RKO (cell line): ENCODE measurements around the gene CORO2A.

Experiments
- DNase-seq: peaks from one replicate; pipeline ENCODE4 v3.0.0-alpha.2; 2016; ENCODE audit warnings: low spot score

CORO2A gene

GRCh38 chr9:98192503-98193335 lies at the start of gene CORO2A:
TSS of gene CORO2A (minus strand) at chr9:98192637. CDS start at chr9:98157660, 34,977 bp downstream.
- DNase-seq: peak; percentile 86

GRCh38 chr9:98241357-98242300 lies 49.2 kb upstream of the CORO2A start:
- DNase-seq: no peak

GRCh38 chr9:98240475-98240874 lies 48.0 kb upstream of the CORO2A start:
- no peak for DNase-seq

GRCh38 chr9:98236901-98237487 lies 44.6 kb upstream of the CORO2A start:
- no peak for DNase-seq

GRCh38 chr9:98235126-98235525 lies 42.7 kb upstream of the CORO2A start:
- no peak for DNase-seq

- DNase-seq: no peak
These were observed 41.9 kb upstream of the CORO2A start for GRCh38 chr9:98234245-98234825.

GRCh38 chr9:98232926-98233325 lies 40.5 kb upstream of the CORO2A start:
- no peak for DNase-seq

- peak; percentile 66 for DNase-seq
These were observed 39.5 kb upstream of the CORO2A start for GRCh38 chr9:98231770-98232478.

GRCh38 chr9:98230789-98231188 lies 38.4 kb upstream of the CORO2A start:
- no peak for DNase-seq

GRCh38 chr9:98230304-98230703 lies 37.9 kb upstream of the CORO2A start:
- DNase-seq: no peak

- no peak for DNase-seq
These were observed 37.2 kb upstream of the CORO2A start for GRCh38 chr9:98229620-98230019.

GRCh38 chr9:98229090-98229395 lies 36.6 kb upstream of the CORO2A start:
- no peak for DNase-seq

- no peak for DNase-seq
These were observed 36.1 kb upstream of the CORO2A start for GRCh38 chr9:98228392-98229089.

- no peak for DNase-seq
These were observed 35.4 kb upstream of the CORO2A start for GRCh38 chr9:98227883-98228282.

- DNase-seq: no peak
These were observed 34.5 kb upstream of the CORO2A start for GRCh38 chr9:98226957-98227356.

- DNase-seq: no peak
These were observed 34.1 kb upstream of the CORO2A start for GRCh38 chr9:98226516-98226915.

- DNase-seq: no peak
These were observed 32.6 kb upstream of the CORO2A start for GRCh38 chr9:98225015-98225442.

GRCh38 chr9:98222885-98223691 lies 30.7 kb upstream of the CORO2A start:
- peak; percentile 83 for DNase-seq

GRCh38 chr9:98220911-98221310 lies 28.5 kb upstream of the CORO2A start:
- no peak for DNase-seq

GRCh38 chr9:98219794-98220370 lies 27.4 kb upstream of the CORO2A start:
- DNase-seq: no peak
